HG03439 (cell line): ENCODE data around the gene IHH.
A peak's percentile ranks its signal among the peaks of the same experiment; 100 is the strongest.

ENCODE experiments used
- ATAC-seq: cut with Tn5 transposase; IDR thresholded peaks from one replicate; pipeline ENCODE4 v1.9.1; 2021; ENCODE audit warnings: mild to moderate bottlenecking, moderate library complexity; ENCODE audit not compliant: unreplicated experiment

Gene IHH

DNA sequence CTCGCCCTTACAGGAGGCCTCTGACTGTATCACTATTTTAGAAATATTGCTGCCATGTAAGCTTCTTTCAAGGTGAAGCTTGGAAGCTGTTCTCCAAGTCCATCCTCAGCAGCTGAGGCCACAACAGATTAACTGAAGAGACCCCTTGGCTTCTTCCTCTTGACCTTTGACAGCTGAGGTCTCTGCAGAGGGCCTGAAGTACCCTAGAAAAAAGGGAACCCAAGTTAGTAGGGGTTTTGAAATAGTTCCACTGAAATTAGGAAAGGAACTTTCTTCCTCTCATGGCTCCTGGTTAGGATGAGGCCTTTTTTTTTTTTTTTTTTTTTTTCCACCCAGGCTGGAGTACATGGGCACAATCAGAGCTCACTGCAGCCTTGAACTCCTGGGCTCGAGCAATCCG lies 15.5 kb upstream of the IHH start:
- ATAC-seq = no peak

DNA sequence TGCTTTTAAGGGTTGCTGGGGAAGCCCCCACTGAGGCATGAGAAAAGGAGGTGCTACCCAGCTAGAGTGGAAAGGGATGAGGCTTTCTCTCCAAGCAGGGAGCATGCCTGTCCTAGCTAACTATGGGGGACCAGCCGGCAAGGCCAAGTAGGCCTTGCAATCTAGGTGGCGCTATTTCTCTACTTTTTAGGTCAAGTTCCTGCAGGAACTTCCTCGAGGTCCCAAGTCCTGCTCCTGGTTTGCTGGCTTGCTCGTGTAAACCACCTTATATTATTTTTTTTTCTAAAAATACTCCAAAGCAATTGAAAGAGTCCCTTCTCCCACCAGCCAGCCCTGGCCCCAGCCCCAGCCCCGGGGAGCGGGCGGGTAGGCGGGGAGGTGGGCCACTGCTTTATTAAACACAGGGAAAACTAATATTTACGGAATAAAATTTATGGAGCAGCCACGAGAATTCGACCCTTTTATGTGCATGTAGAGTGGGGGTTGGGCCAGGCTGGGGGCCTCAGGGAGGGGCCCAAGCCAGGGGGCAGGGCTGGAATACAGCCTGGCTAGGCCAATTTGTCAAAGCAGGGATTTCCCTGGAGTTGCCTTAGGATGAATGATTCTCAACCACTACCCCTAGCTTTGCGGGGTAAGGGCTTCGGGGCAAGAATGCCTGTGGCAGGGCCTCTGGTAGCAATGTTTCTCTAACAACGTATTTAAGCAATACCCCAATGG lies 12.8 kb upstream of the IHH start:
- no peak for ATAC-seq

- ATAC-seq = no peak
These were observed 12.1 kb upstream of the IHH start for GRCh38 chr2:219072741-219073250.

GRCh38 chr2:219071131-219071816 lies 10.6 kb upstream of the IHH start:
- ATAC-seq = no peak

DNA sequence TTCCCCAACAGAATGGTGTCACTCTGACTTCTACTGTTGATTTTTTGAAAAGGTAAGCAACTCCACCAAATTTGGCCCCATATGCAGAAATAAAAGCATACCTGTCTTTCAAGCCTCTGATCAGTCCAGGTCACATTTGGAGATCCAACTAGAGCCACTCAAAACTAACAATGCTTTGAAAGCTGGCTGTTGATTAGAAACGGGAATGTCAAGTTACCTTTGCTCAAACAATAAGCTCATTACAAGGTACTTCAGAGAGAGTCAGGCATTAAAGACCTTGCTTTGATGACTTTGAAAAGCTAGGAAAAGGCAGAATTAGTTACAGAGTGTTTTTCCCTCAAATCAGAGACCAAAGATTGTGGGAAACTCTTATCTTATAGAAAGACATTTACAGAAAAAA lies 4.8 kb upstream of the IHH start:
- ATAC-seq = no peak

- no peak for ATAC-seq
These were observed 1.4 kb upstream of the IHH start for GRCh38 chr2:219062081-219062480.

- no peak for ATAC-seq
These were observed 717 bp downstream of the IHH start for GRCh38 chr2:219059725-219060682.

GRCh38 chr2:219059375-219059724 lies 1.4 kb downstream of the IHH start:
- ATAC-seq = no peak

GRCh38 chr2:219058541-219059374 lies 2.0 kb downstream of the IHH start:
- no peak for ATAC-seq

GRCh38 chr2:219057709-219058540 lies 2.8 kb downstream of the IHH start:
- peak; percentile 78 for ATAC-seq

GRCh38 chr2:219056896-219057708 lies 3.6 kb downstream of the IHH start:
- no peak for ATAC-seq

DNA sequence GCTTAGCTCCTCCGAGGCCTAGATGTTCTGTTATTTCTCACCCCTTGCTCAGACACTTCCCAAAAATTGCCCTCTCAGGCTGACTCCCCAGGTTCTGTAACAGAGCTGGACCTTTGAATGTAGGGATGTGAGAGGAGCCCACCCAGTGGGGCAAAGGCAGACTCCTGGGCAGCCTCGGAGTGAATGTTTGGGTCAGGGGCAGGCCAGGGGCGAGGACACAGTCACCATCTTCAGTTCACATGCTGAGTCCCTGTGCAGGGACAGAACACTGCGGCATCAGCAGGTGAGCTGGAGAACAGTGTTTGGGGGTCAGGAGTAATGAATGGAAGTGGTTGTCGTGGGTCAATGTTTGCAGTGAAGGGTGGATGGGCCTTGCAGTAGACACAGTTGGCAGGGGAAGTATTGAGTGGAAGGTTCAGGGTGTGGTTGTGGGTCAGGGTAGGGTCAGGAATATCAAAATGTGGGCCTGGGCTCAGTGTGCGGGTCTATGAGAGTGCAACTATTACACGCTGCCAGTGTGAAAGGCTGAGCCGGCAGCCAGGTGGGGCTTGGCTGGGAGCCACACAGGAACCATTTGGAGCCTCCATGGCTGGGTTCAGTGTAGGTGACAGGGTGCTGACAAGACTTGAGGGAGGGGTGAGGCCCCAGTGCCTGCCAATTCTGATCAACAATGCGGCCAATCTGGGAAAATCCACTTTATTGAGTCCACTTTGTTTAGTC lies 4.4 kb downstream of the IHH start:
- no peak for ATAC-seq

DNA sequence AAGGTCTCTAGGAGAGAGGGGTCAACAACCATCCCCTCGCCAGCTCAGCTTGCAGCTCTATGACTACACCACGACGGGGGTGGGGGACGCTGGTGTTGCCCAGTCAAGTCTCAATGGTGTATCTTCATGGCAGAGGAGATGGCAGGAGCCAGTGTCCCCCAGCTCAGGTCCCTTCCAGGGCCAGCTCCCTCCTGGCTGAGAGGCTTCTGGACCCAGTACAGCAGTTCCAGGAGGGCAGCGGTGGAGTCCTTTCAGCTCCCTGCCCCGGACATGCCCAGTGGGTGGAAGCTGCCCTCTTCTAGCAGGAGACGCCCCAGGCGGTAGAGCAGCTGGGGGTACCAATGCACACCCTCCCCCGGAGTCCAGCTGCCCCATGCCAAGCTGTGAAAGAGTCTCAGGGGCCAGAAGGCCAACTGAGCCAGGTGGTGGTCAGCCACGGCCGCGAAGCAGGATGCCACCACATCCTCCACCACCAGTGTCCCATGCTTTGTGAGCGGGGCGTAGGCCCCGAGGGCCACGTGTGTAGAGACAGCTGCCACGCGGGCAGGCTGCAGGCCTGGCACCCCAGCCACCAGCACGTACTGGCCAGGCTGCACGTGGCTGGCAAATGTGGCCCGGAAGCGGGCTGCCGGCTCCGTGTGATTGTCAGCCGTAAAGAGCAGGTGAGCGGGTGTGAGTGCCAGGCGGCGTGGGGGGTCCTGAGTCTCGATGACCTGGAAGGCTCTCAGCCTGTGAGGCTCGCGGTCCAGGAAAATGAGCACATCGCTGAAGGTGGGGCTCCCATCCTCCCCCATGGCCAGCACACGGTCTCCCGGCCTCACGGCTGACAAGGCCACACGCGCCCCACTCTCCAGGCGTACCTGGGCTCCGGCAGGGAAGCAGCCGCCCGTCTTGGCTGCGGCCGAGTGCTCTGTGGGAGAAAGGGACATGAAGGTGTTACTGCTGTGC lies 5.5 kb downstream of the IHH start:
- no peak for ATAC-seq

- ATAC-seq = no peak
These were observed 11.4 kb downstream of the IHH start for GRCh38 chr2:219049282-219049681.

DNA sequence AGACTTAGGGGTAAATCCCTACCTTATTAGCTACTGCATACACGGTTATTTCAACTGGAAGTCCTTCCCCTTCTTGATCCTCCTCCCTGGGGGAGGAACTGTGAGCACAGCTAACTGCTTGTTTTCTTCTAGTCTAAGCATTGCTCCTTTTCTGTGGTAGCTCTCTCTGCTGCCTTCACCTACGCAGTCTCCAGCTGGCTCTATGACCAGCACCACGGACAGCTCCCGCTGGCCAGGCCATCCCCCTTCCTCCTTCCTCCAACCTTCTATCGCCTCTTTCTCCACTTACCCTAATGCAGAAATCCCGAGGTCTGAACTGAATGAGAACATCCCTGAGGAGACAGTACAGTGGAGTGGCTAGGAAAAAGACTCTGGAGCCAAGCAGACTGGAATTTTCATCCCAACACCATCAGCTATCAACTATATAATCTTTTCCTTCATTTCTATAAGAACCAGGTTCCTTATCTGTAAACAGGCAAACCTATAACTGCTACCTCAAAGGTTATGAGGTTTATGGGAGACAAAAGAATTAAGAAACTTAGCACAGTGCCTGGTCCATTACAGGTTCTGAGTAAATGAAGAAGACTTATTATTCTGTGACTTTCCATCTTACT lies 14.7 kb downstream of the IHH start:
- ATAC-seq = no peak

DNA sequence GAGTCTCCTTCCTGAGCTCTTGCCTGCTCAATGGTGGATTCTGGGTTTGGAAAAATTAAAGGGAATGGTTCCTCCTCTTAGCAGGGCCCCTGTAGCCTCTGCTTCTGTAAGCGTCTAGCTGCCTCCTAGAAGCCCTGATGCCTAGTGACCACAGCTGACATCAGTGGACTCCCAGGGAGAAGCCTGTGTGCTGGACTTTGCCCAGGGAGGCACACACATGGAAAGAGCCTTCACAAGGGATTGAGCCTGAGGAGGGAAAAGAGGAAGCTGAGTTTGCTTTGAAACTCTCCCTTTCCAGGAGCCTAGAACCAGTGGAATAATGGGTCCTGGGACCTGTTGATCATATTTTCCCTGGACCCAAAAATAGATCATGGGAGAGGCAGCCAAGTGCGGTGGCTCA lies 18.0 kb downstream of the IHH start:
- ATAC-seq = no peak

GRCh38 chr2:219042157-219042556 lies 18.6 kb downstream of the IHH start:
- no peak for ATAC-seq
